ELR (cell line): ENCODE measurements around the gene GREB1L.
"Not testable (repeated sequence)": the region's sequence is repeated elsewhere in the genome, so short reads cannot be mapped to it uniquely, and the experiment has no call there.

Experiments
- DNase-seq: peaks from one replicate; pipeline ENCODE4 v3.0.0-alpha.2; 2015; ENCODE audit warnings: low read depth

The GREB1L gene

GRCh38 chr18:21264651-21265050 is 22.6 kb downstream of the GREB1L start:
- DNase-seq = no peak

GRCh38 chr18:21265971-21266673 is 24.1 kb downstream of the GREB1L start:
- DNase-seq = no peak

GRCh38 chr18:21267400-21267799 is 25.4 kb downstream of the GREB1L start:
- no peak for DNase-seq

DNA sequence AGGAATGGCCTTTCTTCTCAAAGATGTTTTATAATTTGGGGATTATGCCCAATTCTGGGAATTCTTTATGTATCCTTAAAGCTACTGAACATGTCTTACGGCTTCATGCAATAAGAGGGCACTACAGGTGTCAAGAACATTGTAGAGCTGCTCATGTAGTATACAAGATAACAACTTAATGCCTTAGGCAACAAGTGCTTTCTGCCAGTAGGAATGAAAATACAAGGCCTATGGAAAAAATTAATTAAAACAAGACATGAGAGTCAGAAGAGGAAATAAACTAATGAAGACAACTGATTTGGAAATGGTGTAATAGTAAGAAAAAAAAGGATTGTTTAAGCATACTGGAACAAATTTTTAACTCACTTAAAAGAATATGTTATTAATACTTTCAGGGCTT is 27.3 kb downstream of the GREB1L start:
- no peak for DNase-seq

GRCh38 chr18:21270453-21270852 is 28.4 kb downstream of the GREB1L start:
- no peak for DNase-seq

- no peak for DNase-seq
Observed at GRCh38 chr18:21272016-21272579, 30.1 kb downstream of the GREB1L start.

GRCh38 chr18:21273568-21273967 is 31.5 kb downstream of the GREB1L start:
- no peak for DNase-seq

GRCh38 chr18:21275645-21276044 is 33.6 kb downstream of the GREB1L start:
- DNase-seq = no peak

DNA sequence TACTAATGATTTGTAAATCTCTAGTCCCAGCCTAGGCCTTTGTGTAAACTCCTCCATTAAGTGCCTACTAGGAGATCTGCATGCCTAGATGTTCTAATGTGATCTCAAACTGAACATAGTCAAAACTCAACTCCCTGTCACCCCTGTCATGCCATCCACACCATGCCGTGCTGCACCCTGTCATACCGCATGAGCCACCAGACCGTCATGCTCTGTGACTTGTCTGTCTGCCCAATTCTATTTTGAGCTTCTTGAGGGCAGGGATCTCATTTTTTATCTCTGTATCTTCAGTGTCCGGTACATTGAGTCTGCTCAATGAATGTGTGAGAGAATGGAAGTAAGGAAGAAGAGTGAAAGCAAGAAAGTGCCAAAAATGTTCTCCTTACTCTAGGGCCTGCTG is 35.5 kb downstream of the GREB1L start:
- DNase-seq = no peak

DNA sequence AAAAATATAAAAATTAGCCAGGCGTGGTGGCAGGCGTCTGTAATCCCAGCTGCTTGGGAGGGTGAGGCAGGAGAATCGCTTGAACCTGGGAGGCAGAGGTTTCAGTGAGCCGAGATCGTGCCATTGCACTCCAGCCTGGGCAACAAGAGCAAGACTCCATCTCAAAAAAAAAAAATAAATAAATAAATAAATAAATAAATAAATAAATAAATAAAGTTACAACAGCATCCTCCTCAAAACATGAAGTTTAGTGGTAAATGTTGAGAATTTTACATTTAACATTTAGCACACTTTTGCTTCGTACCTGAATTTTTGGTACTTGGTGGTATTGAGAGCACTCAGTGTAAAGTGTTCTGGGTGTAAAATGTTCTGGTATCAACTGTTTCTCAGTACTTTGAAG is 36.2 kb downstream of the GREB1L start:
- DNase-seq = not testable (repeated sequence)

DNA sequence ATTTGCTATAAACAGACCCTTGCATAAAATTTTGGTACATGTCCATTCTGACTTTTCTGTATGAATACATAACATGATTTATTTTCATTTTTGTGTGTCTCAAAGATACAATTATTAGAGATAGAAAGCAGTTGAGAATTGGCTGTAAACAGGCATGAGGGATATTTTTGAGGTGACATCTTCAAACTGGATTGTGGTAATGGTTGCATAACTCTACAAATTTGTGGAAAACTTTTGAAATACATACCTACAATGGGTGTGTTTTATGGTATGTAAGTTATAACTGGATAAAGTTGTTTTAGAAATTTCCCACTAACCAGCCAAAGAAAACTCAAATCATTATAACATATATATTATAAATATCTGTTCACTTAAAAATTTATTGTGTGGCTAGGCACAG is 39.6 kb downstream of the GREB1L start:
- DNase-seq = no peak

- DNase-seq = no peak
Observed at GRCh38 chr18:21284540-21284939, 42.5 kb downstream of the GREB1L start.

GRCh38 chr18:21289827-21290226 is 47.8 kb downstream of the GREB1L start:
- no peak for DNase-seq

GRCh38 chr18:21291106-21291505 is 49.1 kb downstream of the GREB1L start:
- no peak for DNase-seq

GRCh38 chr18:21293479-21293878 is 51.4 kb downstream of the GREB1L start:
- no peak for DNase-seq

- DNase-seq = no peak
Observed at GRCh38 chr18:21295101-21295500, 53.1 kb downstream of the GREB1L start.

DNA sequence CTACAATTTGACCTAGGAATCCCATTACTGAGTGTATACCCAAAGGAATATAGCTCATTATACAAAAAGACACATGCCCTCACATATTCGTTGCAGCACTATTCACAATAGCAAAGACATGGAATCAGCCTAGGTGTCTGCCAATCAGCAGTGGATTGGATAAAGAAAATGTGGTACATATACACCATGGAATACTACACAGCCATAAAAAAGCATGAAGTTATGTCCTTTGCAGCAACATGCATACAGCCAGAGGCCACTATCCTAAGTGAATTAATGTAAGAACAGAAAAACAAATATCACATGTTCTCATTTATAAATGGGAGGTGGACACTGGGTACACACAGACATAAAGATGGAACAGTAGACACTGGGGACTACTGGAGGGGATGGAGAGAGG is 54.0 kb downstream of the GREB1L start:
- no peak for DNase-seq

DNA sequence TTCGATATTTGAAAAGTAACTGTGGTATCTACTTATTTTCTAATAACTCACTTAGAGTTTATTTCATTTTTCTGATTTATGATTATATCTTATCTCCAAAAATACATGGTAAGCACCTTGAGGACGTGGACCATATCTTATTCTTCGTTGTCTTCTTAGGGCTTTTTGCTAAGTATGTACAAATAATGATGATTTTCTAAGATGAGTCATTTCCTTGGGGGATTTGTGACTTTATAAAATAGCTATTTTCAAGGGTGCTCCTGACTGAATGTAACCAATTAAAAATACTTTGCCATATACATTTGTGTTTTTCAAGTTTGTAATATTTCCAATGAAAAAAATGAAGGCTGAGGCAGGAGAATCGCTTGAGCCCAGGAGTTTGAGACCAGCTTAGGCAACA is 56.3 kb downstream of the GREB1L start:
- DNase-seq = peak; percentile 66

DNA sequence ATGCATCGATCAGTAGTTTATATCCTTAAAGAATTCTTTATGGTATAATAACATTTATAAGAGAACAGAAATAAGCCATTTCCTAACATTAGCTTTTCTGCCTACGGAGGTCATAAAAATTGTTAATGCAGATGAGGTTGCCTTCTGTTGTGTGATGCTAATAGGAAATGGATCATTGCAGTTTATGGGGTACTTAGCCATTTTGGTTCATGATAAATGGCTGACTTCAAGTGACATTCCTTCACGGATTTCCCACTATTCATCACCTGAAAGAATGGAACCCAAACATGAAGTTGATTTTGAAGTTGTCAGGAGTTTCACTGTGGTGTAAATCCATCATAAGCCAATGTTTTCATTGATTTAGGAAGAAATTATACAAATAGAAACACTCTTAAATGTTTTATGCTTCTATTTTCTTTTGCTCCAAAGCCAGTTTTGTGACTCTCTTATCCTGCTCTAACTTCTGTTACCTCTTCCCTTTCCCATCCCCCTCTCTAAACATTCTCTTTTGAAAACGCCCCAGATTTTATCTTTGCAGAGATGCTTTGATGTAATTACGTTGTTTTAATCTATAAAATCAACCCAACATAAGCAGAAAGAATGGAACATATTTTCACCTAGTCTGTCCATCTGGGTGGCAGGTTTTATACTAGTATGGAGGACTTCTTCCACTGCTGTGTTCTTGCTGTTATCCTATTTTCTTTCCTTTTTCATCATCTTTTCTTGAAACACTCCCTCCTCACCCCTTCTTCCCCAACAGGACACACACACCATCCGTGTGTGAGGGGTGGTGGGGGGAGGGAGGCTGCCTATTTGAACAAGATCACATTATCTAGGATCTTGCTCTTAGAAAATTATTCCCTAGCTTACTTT is 58.2 kb downstream of the GREB1L start:
- no peak for DNase-seq

DNA sequence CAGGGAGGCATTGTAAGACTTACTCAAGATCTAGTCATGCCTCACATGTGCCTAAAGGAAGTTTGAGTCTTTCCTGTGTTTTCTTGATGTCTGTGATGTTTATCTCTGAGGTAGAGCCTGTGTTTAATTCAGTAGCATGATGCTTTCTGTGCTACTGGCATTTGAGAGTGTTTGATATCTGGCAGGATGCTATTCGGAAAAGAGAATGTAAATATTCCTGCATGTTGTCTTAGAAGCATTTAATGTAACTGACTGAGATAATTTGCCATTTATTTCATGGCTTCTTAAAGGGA is 58.8 kb downstream of the GREB1L start:
- peak; percentile 75 for DNase-seq

GRCh38 chr18:21303445-21303844 is 61.4 kb downstream of the GREB1L start:
- peak; percentile 22 for DNase-seq

DNA sequence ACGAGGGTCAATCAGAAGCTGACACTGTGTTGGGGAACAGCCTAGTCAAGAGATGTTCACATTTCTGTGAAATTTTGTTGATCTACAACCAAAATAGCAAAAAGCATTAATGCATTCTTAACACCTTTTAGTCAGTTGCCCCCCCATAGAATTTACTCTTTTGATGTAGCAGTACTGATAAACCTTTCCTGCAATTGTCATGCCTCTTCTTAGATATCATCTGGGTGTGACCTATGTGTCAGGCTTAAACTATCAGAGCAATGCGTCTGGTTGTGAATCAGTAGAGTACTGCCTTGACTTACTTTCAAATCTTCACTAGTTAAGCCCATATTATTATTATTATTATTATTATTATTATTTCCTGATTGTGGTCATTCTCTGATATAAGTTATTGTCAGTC is 61.9 kb downstream of the GREB1L start:
- peak; percentile 75 for DNase-seq

DNA sequence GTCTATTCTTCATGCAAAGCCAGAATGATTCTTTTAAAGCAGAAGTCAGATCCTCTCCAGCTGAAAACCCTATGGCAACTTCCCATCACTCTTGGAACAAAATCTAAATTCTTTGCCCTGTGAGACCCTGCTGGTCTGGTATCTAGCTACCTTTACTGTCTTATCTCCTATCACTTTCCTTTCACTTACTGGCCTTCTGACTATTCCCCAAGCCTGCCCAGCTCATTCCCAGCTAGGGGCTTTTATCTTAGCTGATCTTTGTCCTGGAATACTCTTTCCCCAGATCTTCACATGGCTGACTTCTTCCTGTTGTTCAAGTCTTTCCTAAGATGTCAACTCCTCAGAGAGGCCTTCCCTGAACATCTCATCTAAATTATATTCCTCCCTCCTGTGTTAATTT is 63.6 kb downstream of the GREB1L start:
- no peak for DNase-seq
